ENCODE results near the gene SEMG1.

SEMG1 gene

DNA sequence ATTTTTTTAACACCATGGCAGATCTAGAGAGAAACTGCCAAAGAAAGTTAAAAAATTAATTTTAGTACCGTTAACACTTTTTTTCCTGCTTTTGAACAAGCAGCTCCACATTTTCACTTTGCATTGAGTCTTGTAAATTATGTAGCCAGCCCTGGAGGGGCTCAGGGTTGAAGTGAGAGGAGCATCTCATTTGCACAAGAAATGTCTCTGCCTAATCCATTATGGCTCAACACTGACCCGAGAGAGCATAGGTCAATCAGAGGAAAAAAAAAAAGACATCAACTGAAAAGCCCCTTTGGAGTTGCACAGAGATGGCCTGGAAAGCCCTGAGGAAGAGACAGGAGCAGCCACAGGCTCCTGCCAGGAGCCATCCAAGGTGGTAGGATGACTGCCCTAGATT, 51.8 kb downstream of the SEMG1 start:
- TF ChIP-seq NFRKB (IDR thresholded peaks at IDR 0.05) (no peak), BHLHE40 (IDR thresholded peaks at IDR 0.05; ENCODE audit: borderline replicate concordance) (no peak)
- CTCF ChIA-PET, result interaction anchor here (0.6 to 1.2 kb wide), 2 partner anchors 36 to 918 kb away, joined by 3 read pairs; no protein-coding TSS in a partner anchor
- no peak for DNase-seq (ENCODE audit: extremely low spot score)
- POLR2A ChIA-PET, result no interaction called here

Measured in HEK293T (cell line).